GM19035 (cell line): ENCODE data around the gene DNAI1.
"Not testable (repeated sequence)": the region's sequence is repeated elsewhere in the genome, so short reads cannot be mapped to it uniquely, and the experiment has no call there.

Experiments
- ATAC-seq: cut with Tn5 transposase; IDR thresholded peaks from one replicate; pipeline ENCODE4 v1.9.1; 2021; ENCODE audit not compliant: unreplicated experiment

DNAI1 gene

DNA sequence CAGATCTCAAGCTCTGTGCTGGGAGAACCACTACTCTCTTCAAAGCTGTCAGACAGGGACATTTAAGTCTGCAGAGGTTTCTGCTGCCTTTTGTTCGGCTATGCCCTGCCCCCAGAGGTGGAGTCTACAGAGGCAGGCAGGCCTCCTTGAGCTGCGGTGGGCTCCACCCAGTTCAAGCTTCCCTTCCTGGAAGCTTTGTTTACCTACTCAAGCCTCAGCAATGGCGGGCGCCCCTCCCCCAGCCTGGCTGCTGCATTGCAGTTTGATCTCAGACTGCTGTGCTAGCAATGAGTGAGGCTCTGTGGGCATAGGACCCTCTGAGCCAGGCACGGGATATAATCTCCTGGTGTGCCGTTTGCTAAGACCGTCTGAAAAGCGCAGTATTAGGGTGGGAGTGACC is 73.4 kb downstream of the DNAI1 start:
- ATAC-seq = not testable (repeated sequence)

DNA sequence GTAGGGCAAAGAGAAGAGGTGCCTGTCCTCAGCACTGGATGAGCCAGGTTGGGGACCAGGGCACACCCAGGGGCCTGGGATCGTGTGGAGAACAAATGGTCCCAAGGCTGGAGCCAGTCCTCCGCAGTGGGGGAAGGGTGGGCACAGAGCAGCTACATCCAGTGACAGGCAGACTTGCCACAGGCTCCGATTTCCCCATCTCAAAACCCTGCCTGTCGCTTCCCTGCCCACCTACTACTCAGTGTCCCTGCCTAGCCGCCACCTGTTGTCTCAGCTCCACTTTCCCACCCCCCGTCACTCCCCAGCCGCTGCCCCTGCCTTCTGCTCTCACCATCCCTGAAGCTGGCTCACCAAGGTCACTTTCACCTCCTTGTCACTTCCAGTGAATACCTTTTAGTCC is 78.1 kb downstream of the DNAI1 start:
- ATAC-seq = no peak

DNA sequence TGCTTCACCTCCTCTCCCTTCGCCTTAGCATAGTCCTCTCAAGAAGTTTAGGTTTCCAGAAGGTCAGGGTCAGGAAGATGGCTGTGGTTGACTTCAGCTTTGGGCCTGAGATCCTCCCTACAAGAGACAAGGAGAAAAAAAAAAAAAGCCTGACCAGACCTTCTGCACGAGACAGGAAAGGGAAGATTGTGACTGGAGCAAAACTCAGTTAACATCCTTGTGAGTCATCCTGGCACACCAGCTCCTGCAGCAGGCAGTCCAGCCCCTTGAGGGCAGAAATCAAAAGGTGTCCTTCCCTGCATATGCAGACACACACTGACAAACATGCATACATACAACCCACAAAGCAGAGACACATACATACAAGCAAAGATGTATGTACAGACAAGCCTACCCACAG is 82.2 kb downstream of the DNAI1 start:
- no peak for ATAC-seq

DNA sequence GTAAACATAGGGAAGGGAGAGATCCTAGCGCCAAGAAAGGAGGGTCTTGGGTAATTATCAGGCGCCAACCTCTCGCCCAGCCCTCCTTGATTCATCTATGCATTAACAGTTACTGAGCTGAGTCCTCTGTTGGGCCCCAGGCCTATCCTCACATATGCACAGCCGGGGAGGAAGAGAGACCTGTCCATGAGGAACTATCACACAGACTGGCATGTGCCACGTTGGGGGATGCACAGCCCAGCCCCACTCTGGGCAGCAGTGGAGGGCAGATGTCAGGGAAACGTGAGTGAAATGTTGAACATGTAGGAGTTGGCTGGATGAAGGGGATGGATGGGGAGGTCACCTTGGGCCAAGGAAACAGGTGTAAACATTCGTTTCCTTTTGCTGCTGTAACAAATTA is 82.9 kb downstream of the DNAI1 start:
- no peak for ATAC-seq

DNA sequence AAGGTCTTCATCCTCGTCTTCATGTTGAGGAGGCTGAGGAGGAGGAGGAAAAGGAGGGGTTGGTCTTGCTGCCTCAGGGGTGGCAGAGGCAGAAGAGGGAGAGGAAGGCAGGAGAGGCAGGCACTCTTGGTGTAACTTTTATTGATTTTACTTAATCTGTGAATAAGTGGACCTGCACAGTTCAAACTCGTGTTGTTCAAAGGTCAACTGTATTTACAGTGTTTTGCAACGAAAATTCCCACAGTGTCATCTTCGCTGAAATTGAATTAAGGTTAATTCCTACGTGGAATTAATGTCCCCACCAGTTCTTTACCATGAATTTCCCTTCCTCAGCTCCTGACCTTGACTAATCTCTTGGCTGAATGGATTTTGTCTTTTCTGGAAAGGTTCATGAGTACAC is 85.4 kb downstream of the DNAI1 start:
- ATAC-seq = no peak

DNA sequence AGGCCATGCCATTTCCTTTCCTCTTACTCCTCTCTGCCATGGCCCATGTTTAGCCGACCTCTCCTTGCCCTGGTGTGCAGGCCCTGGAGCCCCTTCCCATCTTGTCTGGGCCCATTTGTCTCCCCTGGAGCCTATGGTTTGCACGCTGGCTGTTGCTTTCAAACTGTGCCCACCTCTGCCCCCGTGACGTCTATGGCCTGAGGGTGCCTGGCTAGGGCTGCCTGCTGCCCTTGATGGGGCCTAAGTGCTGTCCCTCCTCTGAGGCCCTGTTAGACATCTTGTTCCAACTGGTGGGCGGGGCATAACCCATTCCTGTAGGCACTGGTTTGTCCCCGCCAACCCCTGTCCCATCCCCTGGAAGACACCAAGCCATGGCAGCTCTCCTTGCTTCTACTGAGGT is 86.9 kb downstream of the DNAI1 start:
- no peak for ATAC-seq

DNA sequence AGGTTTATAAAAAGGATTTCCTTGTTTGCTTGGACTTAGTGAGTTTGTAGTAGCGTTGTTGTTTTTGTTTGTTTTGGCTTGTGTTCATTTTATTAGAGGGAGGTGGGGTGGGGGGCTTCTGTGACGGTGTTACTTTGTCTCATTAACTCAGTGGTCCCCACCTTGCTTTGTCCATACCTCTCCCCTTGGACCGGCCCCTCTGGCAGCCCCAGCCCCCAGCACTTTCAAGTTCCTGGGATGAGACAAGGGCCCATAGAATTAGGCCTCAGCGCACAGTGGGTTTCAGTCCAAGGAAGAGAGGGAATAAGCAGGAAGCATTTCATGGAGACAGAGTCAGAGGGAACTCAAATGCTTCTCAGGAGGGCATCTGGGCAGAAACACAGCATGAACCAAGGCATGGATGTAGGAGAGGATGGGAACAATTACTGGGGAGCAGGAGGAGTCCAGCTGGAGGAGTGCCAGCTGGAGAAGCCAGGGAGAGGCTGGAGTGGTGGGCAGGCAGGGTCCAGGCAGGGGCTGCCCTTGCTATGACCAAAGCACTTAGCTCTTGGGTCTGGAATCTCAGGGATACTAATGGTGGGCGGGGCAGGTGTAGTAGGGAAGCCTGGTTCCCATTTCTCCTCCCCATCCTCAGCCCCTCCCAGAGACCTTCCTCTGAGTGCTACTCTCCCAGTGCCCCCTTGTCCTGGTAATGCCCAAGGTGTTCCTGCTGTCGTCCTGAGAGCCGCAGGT is 87.7 kb downstream of the DNAI1 start:
- no peak for ATAC-seq

DNA sequence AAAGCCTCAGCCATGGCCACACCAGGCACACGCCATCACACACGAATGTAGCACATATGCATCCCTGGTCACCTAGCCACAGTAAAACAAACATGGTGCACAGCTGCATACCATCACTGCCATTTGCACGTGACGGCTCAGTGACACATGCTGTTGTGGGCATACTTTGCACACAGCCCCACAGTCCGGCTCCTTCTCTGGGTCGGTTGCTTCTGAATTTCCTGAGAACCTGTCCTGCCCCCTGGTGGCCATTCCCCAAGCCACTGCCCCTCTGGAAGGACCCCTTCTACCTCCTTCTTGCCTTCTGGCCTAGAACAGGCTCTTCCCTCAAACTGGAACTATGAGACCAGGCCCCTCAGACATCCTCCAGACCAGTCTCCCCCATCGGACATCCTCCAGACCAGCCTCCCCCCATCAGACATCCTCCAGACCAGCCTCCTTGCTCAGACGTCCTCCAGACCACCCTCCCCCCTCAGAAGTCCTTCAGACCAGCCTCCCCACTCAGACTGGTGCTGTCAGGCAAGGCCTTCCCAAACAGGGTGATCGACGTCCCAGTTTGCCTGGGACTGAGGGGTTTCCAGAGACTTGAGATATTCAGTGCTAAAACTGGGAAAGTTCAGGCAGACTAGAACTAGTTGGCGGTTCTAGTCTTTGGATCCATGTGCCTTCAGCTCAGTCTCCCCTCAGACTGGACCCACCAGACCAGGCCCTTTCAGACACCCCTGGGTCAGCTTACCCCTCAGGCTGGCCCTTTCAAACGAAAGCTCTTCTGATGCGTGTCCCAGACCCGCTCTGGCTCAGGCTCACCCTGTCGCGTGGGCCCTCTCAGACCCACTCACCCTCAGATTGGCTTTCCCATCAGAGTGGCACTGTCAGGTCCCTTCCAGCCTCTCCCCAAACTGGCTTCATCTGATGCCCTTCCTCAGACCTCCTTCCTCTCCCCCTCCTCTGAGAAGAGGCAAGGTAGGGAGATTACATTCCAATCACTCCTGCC is 88.5 kb downstream of the DNAI1 start:
- no peak for ATAC-seq

DNA sequence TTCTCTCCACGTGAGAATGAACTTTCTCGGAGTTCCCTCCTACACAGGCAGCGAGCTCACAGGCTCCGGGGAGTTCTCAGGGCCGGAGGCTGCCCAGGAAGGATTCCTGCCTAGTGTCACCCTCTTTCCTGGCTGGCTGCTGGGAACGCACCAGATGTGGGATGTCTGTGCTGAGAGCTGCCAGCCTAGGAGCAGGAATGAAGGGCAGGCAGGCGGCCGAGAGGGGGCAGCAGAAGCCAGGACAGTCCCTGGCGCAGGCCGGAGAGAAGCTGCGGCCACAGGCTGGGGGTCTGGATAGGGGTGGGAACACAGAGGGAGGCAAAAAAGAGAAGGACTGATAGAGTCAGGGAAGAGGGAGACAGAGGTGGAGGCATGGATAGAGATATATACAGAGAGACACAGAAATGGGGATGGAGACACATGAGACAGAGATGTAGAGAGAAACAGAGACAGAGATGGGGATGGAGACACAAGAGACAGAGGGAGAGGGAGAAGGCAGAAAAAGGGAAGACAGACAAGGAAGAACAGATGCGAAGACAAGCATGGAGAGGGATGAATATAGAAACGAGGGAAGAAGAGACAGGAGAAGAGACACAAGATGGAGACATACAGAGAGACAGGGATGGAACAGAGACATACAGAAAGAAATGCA is 89.5 kb downstream of the DNAI1 start:
- ATAC-seq = no peak

DNA sequence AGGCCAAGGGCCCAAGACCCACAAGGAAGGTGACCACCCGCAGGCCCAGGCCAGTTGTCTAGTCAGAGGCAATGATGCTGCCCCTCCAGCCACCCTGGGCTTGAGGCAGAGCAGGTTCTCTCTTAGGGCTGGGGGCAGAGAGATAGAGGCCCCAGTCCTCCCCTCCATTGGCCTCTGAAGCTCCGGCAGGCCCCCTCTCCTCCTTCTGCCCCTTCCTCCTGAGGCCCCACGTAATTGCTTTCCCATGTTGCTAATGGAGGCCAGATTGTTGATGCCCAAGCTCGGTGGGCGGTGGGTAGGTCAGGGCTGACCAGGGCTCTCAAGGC is 90.8 kb downstream of the DNAI1 start:
- ATAC-seq = no peak

DNA sequence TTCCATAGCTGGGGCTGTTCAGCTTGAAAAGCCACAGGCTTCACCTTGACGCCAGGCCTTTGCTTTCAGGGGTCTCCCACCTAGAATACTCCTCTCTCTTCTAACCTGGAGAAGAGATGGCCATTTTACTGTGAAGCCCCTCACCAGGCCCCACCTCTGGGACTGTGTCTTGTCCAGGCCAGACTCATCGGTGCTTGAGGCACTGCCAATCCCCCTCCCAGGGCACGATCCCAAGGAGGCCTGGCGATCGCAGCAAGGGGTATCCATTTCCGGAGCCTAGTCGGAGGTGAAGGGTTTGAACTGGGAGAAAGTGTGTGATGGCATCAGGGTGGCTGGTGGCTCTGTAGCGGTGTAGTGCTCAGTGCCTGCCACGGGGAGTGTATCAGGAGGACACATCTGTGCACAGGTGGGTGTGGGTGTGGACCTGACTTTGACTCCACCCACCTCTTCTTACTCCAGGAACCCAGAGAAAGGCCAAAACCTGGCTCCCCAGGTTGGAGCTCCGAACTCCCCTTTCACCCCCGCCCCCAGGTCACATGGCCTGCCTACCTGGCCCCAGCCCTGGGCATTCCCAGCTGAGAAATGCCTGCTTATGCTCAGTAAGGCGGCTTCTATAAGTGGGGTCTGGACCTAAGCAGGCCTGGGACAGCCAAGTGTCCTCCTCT is 91.5 kb downstream of the DNAI1 start:
- ATAC-seq = no peak

DNA sequence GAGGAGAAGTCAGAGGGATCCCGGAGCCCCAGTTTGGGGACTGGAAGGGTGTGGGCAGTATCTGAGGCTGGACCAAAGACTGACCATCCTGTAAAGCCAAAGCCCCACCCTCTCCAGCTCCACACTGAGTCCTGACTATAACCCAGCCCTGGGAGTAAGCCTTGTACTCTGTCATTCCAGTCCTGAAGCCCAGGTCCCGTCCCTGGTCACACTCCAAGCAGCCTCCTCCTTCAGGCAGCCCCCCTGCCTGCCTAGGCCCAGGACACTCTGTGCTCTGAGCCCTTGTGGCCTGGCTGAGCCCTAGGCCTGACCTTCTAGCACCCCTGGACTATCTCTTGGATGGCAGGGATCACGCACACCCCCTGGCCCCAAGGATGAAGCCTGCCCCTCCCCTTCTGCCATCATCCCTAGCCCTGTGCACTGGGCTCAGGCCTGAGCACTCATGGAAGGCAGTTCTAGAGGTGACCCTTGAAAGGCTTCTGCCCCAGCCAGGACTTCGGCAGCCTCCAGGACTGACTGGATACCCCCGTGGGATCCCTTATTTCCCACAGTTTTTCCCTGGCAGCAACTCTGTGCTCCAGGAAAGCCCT is 92.2 kb downstream of the DNAI1 start:
- no peak for ATAC-seq

DNA sequence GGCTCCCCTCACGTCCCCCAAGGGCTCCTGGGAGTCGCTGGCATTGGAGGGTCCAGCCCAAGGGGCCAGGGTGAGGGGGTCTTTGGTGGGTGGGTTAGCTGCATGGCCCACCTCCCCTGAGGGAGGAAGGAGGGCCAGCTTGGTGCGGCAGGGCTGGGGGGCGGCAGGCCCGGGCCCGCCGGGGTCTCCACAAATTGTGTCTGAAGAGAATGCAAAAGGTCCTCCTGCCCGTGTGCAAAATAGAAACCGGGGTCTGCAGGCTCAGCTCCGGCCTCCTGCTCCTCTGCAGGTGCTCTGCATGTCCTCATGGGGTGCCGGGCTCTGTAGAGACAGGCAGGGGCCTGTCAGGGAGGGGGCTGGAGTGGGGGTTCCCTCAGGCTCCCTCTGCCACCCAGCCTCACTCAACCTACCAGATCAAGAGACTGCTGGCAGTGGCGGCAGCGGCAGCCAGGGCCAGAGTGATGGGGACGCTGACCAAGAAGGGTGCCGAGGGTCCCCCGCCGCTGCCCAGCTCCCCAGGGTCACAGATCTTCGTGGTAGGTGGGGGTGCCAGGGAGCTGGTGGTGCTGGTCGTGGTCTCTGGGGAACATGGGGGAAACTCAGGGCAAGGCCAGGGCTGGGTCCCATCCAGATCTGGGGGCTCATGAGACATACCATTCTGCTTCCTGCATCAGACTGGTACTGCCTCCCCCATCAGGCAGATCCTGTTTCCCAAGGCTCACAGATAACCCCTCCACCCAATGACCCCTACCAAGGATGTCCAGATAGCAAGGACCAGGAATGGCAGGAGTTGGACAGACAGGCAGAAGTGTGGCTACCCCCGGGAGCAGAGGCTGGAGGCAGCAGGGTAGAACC is 93.4 kb downstream of the DNAI1 start:
- no peak for ATAC-seq

DNA sequence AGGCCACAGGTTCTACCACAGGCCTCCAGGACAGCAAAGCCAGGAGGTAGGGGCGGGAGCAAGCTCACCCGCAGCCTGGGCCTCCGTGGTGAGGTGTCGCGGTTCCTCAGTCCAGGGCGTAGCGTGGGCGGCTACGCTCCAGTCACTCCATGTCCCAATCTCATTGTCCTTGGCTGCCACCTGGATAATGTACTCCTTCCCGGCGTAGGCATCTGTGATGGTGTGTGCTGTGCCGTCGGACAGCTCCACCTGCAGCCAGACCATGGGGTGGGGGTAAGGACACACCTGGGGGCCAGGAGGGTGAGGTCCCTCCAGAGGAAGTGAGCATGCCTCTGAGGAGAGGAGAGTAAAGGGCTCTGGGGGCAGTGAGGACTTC is 94.0 kb downstream of the DNAI1 start:
- ATAC-seq = no peak

DNA sequence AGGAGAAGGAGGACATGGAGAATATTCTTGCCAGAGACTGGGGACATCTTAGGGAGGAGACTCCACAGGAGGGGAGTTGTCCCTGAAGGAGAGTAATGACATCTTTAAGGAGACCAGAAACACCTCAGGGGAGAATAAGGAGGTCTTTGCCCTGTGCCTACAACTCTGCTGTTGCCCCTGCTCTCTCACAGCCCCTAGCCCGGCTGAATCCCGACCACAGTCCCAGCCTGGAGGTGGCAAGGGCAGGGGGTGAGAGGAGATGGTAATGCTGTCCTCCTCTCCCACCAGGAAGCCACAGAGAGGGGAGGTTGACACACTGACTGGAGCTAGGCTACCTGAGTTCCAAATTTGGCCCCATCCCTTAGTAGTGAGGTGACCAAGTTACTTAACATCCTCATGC is 94.4 kb downstream of the DNAI1 start:
- ATAC-seq = no peak

DNA sequence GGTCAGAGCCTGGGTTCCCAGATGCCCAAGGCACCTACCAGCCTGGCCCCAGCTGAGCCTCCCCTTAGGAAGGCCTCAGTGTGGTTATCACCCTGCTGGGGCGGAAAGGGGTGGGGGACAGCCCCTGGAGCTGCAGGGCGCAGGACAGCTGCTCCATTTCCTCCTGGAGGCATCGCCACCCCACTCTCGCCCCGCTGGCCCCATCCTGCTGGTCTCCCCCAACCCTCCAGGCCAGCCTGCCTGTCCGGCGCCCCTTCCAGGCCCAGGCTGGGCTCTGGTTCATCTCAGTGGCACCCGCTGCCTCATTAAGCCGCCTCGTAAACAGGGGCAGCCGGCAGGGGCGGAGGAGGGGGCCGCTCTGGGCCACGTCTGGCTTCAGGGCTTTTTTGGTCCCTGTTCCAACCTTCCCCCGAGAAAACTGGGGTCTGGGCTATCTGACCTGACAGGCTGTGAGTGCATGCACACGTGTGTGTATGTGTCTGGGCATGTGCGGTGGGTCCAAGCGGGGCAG is 95.0 kb downstream of the DNAI1 start:
- ATAC-seq = no peak

DNA sequence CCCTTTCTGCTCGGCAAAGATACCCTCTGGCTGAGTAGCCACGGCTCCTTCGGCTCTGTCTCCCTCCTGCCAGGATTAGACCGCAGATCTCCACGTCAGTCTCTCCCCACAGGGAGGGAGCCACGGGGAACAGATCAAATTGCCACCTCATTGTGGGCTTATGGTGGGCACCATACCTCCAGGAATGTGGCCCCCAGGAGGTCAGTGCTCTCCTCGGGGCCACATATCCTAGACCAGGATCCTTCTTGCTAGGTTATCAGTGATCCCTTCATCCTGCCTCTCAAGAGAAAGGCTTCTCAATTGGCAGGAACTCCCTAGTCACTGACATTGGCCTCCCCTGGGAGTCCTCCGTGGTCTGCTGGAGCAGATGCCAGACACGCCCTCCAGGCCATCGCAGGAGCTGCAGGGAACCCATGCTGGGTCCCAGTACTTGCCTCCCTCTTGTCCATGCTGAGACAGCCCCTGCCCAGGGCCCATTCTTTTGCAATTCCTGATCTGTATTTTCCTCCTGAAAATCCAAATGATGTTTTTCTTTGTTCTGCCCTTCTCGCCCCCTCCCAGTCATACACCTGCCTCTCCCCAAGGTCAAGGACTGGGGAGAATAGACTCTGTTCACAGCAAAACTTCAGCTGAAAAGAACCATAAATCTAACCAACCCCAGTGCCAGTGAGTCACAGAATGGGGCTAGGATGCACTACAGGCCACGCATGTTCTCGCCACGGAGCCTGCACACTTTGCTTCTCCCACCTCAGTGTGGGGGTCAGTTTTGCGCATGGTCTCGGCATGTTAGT is 95.8 kb downstream of the DNAI1 start:
- ATAC-seq = no peak

DNA sequence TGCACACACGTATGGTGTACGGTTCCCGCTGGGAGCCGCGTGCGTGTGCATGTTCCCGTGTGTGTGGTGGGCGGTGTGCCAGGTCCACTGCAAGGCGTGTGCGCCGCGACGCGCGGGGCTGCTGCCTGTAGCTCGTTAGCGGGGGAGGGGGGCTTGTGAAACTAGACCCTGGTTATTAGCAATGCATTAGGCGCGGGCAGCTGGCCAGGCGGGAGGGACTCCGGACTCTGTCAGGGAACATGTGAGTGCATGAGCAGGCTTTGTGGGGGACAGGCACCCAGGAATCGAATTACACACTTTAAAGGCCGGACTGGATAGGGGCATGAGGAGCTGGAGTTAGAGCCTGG is 96.4 kb downstream of the DNAI1 start:
- no peak for ATAC-seq

DNA sequence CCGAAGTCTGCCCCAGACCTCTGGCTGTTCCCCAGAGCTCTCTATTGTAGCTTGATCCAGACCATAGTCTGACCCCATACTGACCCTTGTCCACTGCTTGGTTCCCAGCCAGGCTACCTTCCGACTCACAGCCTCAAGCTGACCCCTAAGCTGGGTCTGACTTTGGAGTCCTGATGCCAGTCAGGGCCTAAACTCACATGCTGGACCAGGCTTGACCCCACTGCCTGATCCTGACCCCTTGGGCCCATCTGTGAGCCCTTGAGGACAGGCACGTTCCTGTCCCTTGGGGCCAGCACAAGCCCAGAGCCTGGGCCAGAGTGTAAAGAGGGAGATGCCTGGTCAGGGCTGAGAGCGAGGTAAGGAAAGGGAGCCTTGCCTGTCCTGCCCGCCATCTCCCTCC is 96.9 kb downstream of the DNAI1 start:
- no peak for ATAC-seq
